ENCODE measurements around the gene CKM.

- no peak for TF ChIP-seq CTCF (IDR thresholded peaks at IDR 0.05)
- no peak for TF ChIP-seq POLR2A (IDR thresholded peaks at IDR 0.05)
These were observed 17.7 kb downstream of the CKM start for GRCh38 chr19:45305007-45305406.
